GM18519 (cell line): Measurements from ENCODE around the gene DUSP28.
"Not testable (repeated sequence)": the region's sequence is repeated elsewhere in the genome, so short reads cannot be mapped to it uniquely, and the experiment has no call there.

Experiments
- ATAC-seq: cut with Tn5 transposase; IDR thresholded peaks from one replicate; pipeline ENCODE4 v1.9.1; 2021; ENCODE audit warnings: mild to moderate bottlenecking, moderate library complexity; ENCODE audit not compliant: unreplicated experiment, low FRiP score

The DUSP28 gene

GRCh38 chr2:240560084-240560479 is at the start of gene DUSP28:
Gene DUSP28 (plus strand): TSS chr2:240560357. CDS start chr2:240560685, 328 bp downstream.
- peak; percentile 37 for ATAC-seq

GRCh38 chr2:240510513-240511210 is 49.5 kb upstream of the DUSP28 start:
- no peak for ATAC-seq

GRCh38 chr2:240511351-240512108 is 48.6 kb upstream of the DUSP28 start:
- no peak for ATAC-seq

GRCh38 chr2:240512109-240512485 is 48.1 kb upstream of the DUSP28 start:
- no peak for ATAC-seq

- no peak for ATAC-seq
Observed at GRCh38 chr2:240512666-240513535, 47.3 kb upstream of the DUSP28 start.

GRCh38 chr2:240513549-240514287 is 46.4 kb upstream of the DUSP28 start:
- peak; percentile 81 for ATAC-seq

GRCh38 chr2:240514631-240515030 is 45.5 kb upstream of the DUSP28 start:
- ATAC-seq, result no peak

- no peak for ATAC-seq
Observed at GRCh38 chr2:240517342-240517741, 42.8 kb upstream of the DUSP28 start.

- no peak for ATAC-seq
Observed at GRCh38 chr2:240518981-240519380, 41.2 kb upstream of the DUSP28 start.

- ATAC-seq, result no peak
Observed at GRCh38 chr2:240519396-240520129, 40.6 kb upstream of the DUSP28 start.

- ATAC-seq, result no peak
Observed at GRCh38 chr2:240520130-240520973, 39.8 kb upstream of the DUSP28 start.

- no peak for ATAC-seq
Observed at GRCh38 chr2:240520974-240521350, 39.2 kb upstream of the DUSP28 start.

GRCh38 chr2:240521885-240522284 is 38.3 kb upstream of the DUSP28 start:
- not testable (repeated sequence) for ATAC-seq

GRCh38 chr2:240522406-240522805 is 37.8 kb upstream of the DUSP28 start:
- ATAC-seq, result no peak

- ATAC-seq, result no peak
Observed at GRCh38 chr2:240523451-240524281, 36.5 kb upstream of the DUSP28 start.

- no peak for ATAC-seq
Observed at GRCh38 chr2:240524963-240525718, 35.0 kb upstream of the DUSP28 start.

GRCh38 chr2:240525802-240526201 is 34.4 kb upstream of the DUSP28 start:
- no peak for ATAC-seq
